GM19328 (cell line): ENCODE results near the gene DMRTC2.
"Not testable (repeated sequence)": the region's sequence is repeated elsewhere in the genome, so short reads cannot be mapped to it uniquely, and the experiment has no call there.

ENCODE experiments used
- ATAC-seq: cut with Tn5 transposase; IDR thresholded peaks from one replicate; pipeline ENCODE4 v1.9.1; 2021; ENCODE audit warnings: mild to moderate bottlenecking, moderate library complexity; ENCODE audit not compliant: unreplicated experiment

Gene DMRTC2

DNA sequence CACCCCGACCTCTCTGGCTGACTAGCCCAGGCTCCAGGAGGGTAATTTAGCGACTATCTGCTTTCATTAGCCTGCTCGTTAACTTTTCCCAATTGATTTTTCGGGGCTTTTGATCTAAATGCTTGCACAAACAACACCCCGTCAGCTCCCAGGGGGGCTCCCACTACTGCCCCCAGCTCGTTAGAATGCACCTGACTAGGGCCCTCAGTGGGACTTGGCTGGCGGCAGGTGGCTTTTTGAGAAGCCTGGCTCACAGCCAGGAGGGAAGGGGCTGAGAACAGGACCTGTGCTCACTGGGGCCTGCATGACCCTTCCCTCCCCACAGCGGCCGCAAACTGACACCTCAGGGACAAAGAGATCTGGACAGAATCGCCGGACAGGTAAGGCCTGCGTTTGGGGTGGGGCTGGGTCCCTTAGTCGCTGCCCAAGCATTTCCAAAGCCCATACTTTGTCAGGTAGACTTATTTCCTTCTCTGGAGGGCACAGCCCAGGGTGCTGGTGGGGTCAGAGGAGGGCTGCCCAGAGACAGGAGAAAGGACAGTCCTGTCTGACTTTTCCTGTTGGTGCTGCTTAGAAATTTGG is 24.6 kb downstream of the DMRTC2 start:
- no peak for ATAC-seq

GRCh38 chr19:41870401-41870873 is 25.6 kb downstream of the DMRTC2 start:
- no peak for ATAC-seq

DNA sequence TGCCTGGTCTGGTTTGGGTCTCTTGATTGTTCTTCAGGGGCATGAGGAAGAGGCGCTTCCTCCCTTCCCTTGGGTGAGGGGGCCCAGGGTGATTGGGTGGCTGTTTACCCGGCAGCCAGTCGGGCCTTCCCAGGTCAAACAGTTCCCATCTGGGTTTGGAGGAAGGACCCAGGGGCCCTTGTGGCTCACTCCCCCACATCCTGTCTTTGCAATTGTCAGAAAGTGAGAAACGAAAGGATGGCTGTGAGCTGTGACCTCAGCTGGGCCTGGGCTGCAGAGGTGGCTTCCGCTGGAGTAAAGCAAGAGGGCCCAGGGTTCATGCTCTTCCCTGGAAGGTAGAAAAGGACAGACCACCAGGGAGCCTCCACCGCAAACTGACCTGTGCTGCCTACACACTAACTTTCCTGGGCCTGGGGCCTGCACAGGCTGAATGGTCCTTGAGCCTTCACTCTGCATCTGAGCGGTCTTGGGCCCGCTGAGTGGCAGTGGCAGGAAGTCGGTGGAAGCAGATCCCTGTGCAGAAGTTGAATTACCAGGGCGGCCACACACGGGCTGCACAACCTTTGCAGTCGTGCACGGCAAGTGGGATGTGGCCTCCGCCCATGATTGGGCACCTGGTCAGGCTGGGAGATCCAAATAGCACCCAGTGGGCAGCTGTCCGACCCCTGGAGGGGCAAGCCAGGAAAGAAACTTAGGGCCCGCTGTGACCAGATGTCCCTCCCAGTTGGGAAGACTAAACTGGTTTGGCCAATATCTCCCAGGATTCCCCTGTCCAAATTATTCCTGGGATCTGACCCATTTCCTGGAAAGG is 26.9 kb downstream of the DMRTC2 start:
- ATAC-seq: no peak

- no peak for ATAC-seq
These were observed 27.5 kb downstream of the DMRTC2 start for GRCh38 chr19:41872384-41872774.

GRCh38 chr19:41872775-41873647 is 28.2 kb downstream of the DMRTC2 start:
- ATAC-seq: no peak

DNA sequence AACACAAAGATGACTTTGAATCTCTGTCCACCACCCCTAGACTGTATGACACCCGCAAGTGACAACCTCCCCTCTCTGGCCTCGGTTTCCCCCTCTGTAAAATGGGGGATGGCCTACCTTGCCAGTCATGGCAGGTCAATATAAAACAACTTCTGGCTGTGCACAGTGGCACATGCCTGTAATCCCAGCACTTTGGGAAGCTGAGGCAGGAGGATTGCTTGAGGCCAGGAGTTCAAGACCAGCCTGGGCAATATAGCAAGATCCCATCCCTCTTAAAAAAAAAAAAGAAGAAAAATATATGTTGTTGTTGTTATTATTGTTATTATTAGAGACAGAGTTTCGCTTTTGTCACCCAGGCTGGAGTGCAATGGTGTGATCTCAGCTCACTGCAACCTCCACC is 31.1 kb downstream of the DMRTC2 start:
- ATAC-seq: not testable (repeated sequence)

- ATAC-seq: peak; percentile 65
These were observed 32.3 kb downstream of the DMRTC2 start, which contains the start of gene CD79A for GRCh38 chr19:41876847-41877832. TSS of gene CD79A (plus strand) at chr19:41877279. CDS start at chr19:41877305, 26 bp downstream.

DNA sequence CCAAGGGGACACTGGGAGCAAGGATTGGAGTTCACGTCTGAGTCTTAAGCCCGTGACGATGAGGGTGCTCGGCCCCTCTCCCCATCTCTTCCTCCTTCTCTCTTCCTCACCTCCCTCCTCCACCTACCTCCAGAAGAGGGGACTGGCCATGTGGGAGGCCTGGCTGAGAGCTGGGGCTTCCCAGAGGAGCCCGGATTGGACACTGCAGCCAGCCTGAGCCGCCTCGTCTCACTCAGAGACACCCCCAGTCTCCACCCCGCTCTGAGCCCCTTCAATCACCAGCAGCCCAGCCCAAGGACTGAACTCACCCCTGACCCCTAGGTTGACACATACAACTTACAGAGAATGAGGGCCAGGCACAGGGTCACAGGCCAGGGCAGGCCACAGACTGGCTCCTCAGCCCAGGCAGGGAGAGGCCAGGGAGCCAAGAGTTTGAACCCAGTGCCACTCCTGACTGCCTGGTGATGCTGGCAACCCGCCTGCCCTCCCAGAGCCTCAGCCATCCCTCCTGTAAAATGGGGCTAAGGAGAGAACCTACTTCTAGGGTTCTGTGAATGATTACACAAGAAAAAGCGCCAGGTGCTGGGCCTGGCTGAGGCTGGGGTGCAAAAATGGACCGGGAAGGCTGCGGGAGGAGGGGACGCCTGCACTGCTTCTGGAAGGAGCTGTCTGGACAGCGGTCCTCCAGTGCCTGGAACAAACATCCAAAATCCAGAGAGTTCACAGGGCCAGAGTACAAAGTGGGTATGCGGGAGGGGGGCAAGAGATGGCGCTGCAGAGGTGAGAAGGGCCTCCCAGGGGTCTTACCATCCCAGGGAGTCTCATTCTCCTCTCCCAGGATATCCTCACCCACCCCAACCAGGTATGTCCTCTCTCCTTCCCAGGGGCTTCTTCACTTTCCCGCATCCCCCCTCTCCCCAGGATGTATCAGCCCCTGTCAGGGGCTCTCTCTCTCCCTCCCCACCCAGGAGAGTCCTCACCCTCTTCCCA is 33.4 kb downstream of the DMRTC2 start:
- ATAC-seq: no peak

GRCh38 chr19:41879080-41879479 is 34.2 kb downstream of the DMRTC2 start:
- ATAC-seq: no peak

DNA sequence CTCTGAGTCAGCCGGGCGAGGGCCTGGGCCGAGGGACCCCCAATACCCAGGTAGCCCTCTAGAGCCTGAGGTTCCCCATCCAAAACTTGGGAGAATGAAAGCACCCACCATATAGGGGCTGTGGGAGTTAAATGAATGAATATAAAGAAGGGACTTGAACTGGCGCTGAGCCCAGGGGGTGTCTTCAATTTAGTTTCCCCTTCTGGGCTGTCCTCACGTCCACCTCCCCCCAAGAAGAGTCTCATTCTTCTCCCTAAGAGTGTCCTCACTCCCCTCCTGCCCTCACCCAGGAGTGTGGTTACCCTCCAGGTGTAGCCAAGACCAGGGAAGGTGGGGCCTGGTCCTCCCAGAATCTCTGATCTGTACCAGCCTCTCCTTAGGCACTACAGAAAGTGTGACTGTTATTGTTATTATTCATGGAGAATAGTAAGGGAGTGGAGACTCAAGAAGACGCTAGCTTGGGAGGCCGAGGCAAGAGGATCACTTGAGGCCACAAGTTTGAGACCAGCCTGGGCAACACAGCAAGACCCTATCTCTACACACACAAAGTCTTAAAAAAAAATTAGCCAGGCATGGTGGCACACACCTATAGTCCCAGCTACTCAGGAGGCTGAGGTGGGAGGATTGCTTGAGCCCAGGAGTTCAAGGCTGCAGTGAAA is 35.0 kb downstream of the DMRTC2 start:
- ATAC-seq: no peak

GRCh38 chr19:41880329-41880708 is 35.5 kb downstream of the DMRTC2 start:
- ATAC-seq: no peak

DNA sequence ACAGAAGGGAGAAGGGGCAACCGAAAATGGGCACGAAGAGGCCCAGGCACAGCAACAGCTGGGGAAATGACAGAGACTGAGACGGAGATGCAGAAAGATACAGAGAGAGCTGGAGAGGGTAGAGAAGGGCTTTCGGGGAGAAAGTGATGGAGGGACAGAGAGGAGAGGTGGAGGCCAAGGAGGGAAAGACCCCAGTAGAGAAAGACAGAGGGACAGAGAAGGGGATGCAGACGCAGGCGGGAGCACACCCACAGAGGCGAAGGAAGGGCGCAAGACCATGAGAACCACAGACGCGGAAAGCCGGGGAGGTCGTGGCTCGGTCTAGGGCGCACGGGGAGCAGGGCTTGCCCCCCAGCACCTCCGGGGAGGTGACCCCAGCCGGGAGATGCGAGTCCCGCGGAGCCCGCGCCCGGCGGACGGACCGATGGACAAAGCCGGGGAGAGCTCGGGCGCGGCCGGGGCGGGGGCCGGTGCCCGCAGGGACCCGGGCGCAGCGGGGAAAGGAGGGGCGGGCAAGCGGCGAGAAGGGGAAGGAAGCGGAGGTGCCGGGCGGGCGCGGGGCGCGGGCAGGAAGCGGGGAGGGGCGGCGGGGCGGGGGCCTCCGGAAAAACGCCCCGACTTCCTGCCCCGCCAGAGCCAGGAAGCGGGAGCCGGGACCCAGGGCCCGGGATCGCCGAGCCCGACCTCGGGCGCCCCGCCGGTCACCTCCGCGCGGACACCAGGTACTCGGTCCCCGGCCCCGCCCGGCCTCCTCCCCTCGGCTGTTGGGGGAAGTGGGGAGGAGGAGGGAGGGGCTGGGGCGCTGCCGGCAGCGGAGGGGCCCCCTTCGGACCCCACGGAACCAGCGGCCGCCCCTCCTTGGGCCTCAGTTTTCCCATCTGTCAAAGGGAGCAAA is 38.0 kb downstream of the DMRTC2 start, which contains the start of gene ARHGEF1:
ARHGEF1 (plus strand) TSS at position 617 of the 895 bp plus-strand sequence. CDS start 4,899 bp downstream, outside the sequence.
- ATAC-seq: no peak

GRCh38 chr19:41883463-41883820 is 38.6 kb downstream of the DMRTC2 start:
- no peak for ATAC-seq

DNA sequence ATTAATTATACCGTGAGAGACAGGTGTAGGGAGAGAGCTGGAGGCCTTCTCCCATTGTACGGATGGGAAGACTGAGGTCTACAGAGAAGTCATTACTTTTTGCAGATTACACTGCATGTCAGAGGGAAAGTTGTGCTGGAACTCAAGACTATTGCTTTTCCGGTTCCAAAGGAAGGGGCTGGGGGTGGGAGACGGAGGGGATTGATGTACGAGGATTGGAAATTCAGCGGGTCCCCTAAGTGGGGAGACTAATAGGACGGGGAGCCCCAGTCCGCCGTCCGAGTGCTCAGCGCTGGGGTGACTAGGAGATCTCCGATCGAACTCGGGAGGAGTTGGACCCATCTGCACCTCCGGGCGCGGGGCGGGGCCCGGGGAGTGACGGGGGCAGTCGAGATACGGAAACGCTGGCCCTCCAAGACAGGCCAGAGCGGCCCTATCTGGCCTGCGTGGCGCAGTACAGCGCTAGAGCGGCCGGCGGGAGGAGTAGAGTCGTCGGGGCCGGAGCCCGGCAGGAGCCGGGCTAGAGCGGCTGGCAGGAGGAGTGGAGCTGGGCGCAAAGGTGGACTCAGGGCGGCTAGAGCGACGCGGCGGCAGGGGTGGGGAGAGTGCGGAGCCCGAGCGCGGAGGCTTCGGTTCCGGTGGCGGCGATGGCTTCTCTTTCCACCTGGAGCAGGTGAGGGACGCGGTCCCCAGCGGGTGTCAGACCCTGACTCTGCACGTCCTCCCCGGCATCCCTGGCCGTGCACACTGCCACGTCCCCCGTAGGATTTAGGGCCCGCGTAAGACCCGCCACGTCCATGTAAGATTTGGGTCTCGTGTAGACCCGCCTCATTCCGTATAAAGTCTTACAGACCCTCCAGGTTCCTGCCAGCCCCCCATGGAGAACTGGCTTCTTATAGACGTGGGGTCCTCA is 39.2 kb downstream of the DMRTC2 start:
- peak; percentile 64 for ATAC-seq

- no peak for ATAC-seq
These were observed 42.2 kb downstream of the DMRTC2 start for GRCh38 chr19:41886761-41887710.
